H1 (cell line): ENCODE results near the gene ITGA5. TPM values are rescaled to one million over a fixed set of nuclear protein-coding genes. Genes with fewer than 3 reads are reported as not detected.

ENCODE experiments used
- CTCF ChIA-PET: fragments of 300-600 bp; sonication (Branson Sonifier 250); formaldehyde crosslinking; loops from one replicate; lab custom pipeline; 2021; ENCODE audit not compliant: partially characterized antibody; lab: Charles Lee
- POLR2A ChIA-PET: fragments of 300-600 bp; sonication (Branson Sonifier 250); formaldehyde crosslinking; loops from one replicate; lab custom pipeline; 2021; ENCODE audit warnings: inconsistent platforms; ENCODE audit not compliant: partially characterized antibody; lab: Charles Lee
- DNase-seq, 2 experiments: peaks; one replicate each; pipeline versions ENCODE4 v3.0.0 to v3.0.0-alpha.2; 2010 to 2022; ENCODE audit warnings: low spot score in 2 of 2, low read depth in 1 of 2, mixed read lengths in 1 of 2
- FAIRE-seq: peaks from 2 replicates; lab custom pipeline; 2011; peaks lifted over from hg19 to GRCh38; lab: Jason Lieb, UNC
- H2AFZ ChIP-seq: 2 replicates; pipeline ENCODE4 v1.8.1; 2012; ENCODE audit warnings: low read length, inconsistent platforms
- H2AK5ac ChIP-seq: 2 replicates; pipeline ENCODE4 v1.6.1; 2013; ENCODE audit warnings: low read depth, low read length
- H2BK120ac ChIP-seq: replicated peaks from 2 replicates; pipeline ENCODE3; 2013; ENCODE audit warnings: low read depth, low read length, inconsistent platforms
- H2BK12ac ChIP-seq: 2 replicates; pipeline ENCODE4 v1.6.1; 2013; ENCODE audit warnings: low read depth, low read length
- H2BK15ac ChIP-seq: 2 replicates; pipeline ENCODE4 v1.6.1; 2013; ENCODE audit warnings: low read length
- H2BK20ac ChIP-seq: 2 replicates; pipeline ENCODE4 v1.6.1; 2013; ENCODE audit warnings: low read length
- H2BK5ac ChIP-seq: 2 replicates; pipeline ENCODE4 v1.6.1; 2013; ENCODE audit warnings: low read depth, low read length
- H3K14ac ChIP-seq: 2 replicates; pipeline ENCODE4 v1.6.1; 2013; ENCODE audit warnings: inconsistent platforms; ENCODE audit not compliant: insufficient read length
- H3K18ac ChIP-seq: 2 replicates; pipeline ENCODE4 v1.6.1; 2013; ENCODE audit warnings: low read length; ENCODE audit errors: extremely low read depth
- H3K23ac ChIP-seq: 2 replicates; pipeline ENCODE4 v1.6.1; 2013; ENCODE audit warnings: inconsistent platforms; ENCODE audit not compliant: insufficient read length
- H3K23me2 ChIP-seq: 2 replicates; pipeline ENCODE4 v1.6.1; 2013; ENCODE audit warnings: low read depth, low read length
- H3K27ac ChIP-seq: 2 replicates; pipeline ENCODE4 v1.6.1; 2011; ENCODE audit warnings: low read depth, low read length, inconsistent platforms
- H3K27me3 ChIP-seq, 4 experiments: replicated peaks in 1 of 4; 1 replicate in 1 of 4; 2 replicates in 3 of 4; pipeline versions ENCODE4 v1.6.1 to v1.8.1; 2011 to 2013; ENCODE audit warnings: low read length in 3 of 4, mild to moderate bottlenecking in 3 of 4, inconsistent platforms in 2 of 4, mixed read lengths in 2 of 4, moderate library complexity in 1 of 4; ENCODE audit not compliant: control insufficient read depth in 3 of 4, insufficient read depth in 3 of 4; ENCODE audit errors: extremely low read depth in 1 of 4
- H3K36me3 ChIP-seq, 4 experiments: 2 replicates each; pipeline versions ENCODE4 v1.6.1 to v1.8.1; 2011 to 2013; ENCODE audit warnings: mild to moderate bottlenecking in 4 of 4, low read length in 3 of 4, moderate library complexity in 2 of 4, control low read depth in 1 of 4, inconsistent platforms in 1 of 4; ENCODE audit not compliant: insufficient read depth in 4 of 4, control insufficient read depth in 2 of 4
- H3K4ac ChIP-seq: replicated peaks from 2 replicates; pipeline ENCODE3; 2013; ENCODE audit warnings: low read length, low read depth, mixed read lengths, inconsistent platforms; ENCODE audit not compliant: insufficient read length
- H3K4me1 ChIP-seq, 4 experiments: replicated peaks in 1 of 4; 1 replicate in 1 of 4; 2 replicates in 3 of 4; pipeline versions ENCODE4 v1.6.1 to v1.8.1; 2011 to 2013; ENCODE audit warnings: low read length in 3 of 4, inconsistent platforms in 2 of 4, mixed read lengths in 1 of 4; ENCODE audit not compliant: insufficient read depth in 4 of 4, control insufficient read depth in 3 of 4
- H3K4me2 ChIP-seq, 2 experiments: 2 replicates each; pipeline versions ENCODE4 v1.6.1 to v1.8.1; 2011 to 2013; ENCODE audit warnings: low read depth in 2 of 2, low read length in 2 of 2, control low read depth in 1 of 2, inconsistent platforms in 1 of 2, mild to moderate bottlenecking in 1 of 2; ENCODE audit not compliant: insufficient read depth in 1 of 2
- H3K4me3 ChIP-seq, 4 experiments: fragments of 200-600, 300-600 bp in 1 of 4; sonication (generic), shearing (Covaris generic), sonication (Bioruptor Twin) in 1 of 4; 2 replicates each; pipeline versions ENCODE4 v1.5.1 to v1.8.1; 2011 to 2016; ENCODE audit warnings: low read length in 4 of 4, low read depth in 3 of 4, control low read depth in 2 of 4, inconsistent platforms in 2 of 4, mild to moderate bottlenecking in 2 of 4, mixed read lengths in 1 of 4, moderate library complexity in 1 of 4; ENCODE audit not compliant: insufficient read depth in 2 of 4; ENCODE audit errors: extremely low read depth in 1 of 4
- H3K56ac ChIP-seq: replicated peaks from 2 replicates; pipeline ENCODE3; 2013; ENCODE audit warnings: low read depth, mild to moderate bottlenecking, mixed read lengths, low read length, inconsistent platforms; ENCODE audit not compliant: insufficient read length
- H3K79me1 ChIP-seq: 2 replicates; pipeline ENCODE4 v1.6.1; 2013; ENCODE audit warnings: low read depth, low read length, control low read depth
- H3K79me2 ChIP-seq, 2 experiments: 2 replicates each; pipeline versions ENCODE4 v1.6.1 to v1.8.1; 2012 to 2013; ENCODE audit warnings: low read length in 2 of 2, mild to moderate bottlenecking in 2 of 2, inconsistent platforms in 1 of 2; ENCODE audit not compliant: insufficient read depth in 2 of 2, control insufficient read depth in 1 of 2
- H3K9ac ChIP-seq, 4 experiments: replicated peaks in 1 of 4; 1 replicate in 1 of 4; 2 replicates in 3 of 4; pipeline versions ENCODE4 v1.6.1 to v1.8.1; 2011 to 2013; ENCODE audit warnings: low read depth in 3 of 4, low read length in 3 of 4, control low read depth in 2 of 4, mild to moderate bottlenecking in 2 of 4, moderate library complexity in 2 of 4, inconsistent platforms in 1 of 4; ENCODE audit errors: extremely low read depth in 1 of 4
- H3K9me3 ChIP-seq, 2 experiments: 2 replicates each; pipeline versions ENCODE4 v1.6.1 to v1.8.1; 2012 to 2013; ENCODE audit warnings: mild to moderate bottlenecking in 2 of 2, moderate library complexity in 2 of 2, control low read depth in 1 of 2, inconsistent platforms in 1 of 2, low read depth in 1 of 2, low read length in 1 of 2, mixed read lengths in 1 of 2; ENCODE audit not compliant: insufficient read depth in 2 of 2
- H4K20me1 ChIP-seq, 2 experiments: replicated peaks in 1 of 2; 2 replicates each; pipeline versions ENCODE3 to v1.8.1; 2011 to 2013; ENCODE audit warnings: inconsistent platforms in 2 of 2, low read length in 2 of 2, mild to moderate bottlenecking in 1 of 2; ENCODE audit not compliant: insufficient read depth in 2 of 2, control insufficient read depth in 1 of 2
- H4K5ac ChIP-seq: 2 replicates; pipeline ENCODE4 v1.6.1; 2013; ENCODE audit warnings: low read length, low read depth, mixed read lengths, inconsistent platforms; ENCODE audit not compliant: insufficient read length
- H4K8ac ChIP-seq: 2 replicates; pipeline ENCODE4 v1.8.0; 2013; ENCODE audit warnings: mild to moderate bottlenecking, moderate library complexity, low read length, inconsistent platforms; ENCODE audit not compliant: insufficient read depth; ENCODE audit errors: extremely low read depth
- H4K91ac ChIP-seq: replicated peaks from 2 replicates; pipeline ENCODE3; 2013; ENCODE audit warnings: low read length, mixed read lengths, inconsistent platforms; ENCODE audit not compliant: insufficient read length
- BACH1 ChIP-seq: IDR thresholded peaks from 2 replicates; pipeline ENCODE4 v1.6.1; 2012; ENCODE audit warnings: low read length, improper control_type of control experiment
- CBX8 ChIP-seq: fragments of 300-800, 300-1000 bp; sonication (generic); IDR thresholded peaks from 2 replicates; pipeline ENCODE4 v1.7.1; 2016; ENCODE audit warnings: low read depth, low read length, borderline replicate concordance
- CTCF ChIP-seq, 3 experiments: IDR thresholded peaks; 1 replicate in 2 of 3; 2 replicates in 1 of 3; pipeline versions ENCODE4 v1.5.1 to v1.6.1; 2011; ENCODE audit warnings: low read length in 3 of 3, mild to moderate bottlenecking in 3 of 3, inconsistent platforms in 2 of 3, low read depth in 1 of 3, moderate library complexity in 1 of 3; ENCODE audit not compliant: insufficient read depth in 1 of 3; ENCODE audit errors: control extremely low read depth in 1 of 3
- HDAC6 ChIP-seq: IDR thresholded peaks from one replicate; pipeline ENCODE4 v1.7.1; 2012; ENCODE audit warnings: low read depth, mild to moderate bottlenecking, inconsistent platforms, low read length, moderate library complexity
- KDM1A ChIP-seq: fragments of 200-600, 300-600 bp; sonication (generic); IDR thresholded peaks from 2 replicates; pipeline ENCODE4 v1.7.1; 2016; ENCODE audit warnings: mild to moderate bottlenecking, low read length, borderline replicate concordance
- POU5F1 ChIP-seq: IDR thresholded peaks from 2 replicates; pipeline ENCODE4 v1.6.1; 2011; ENCODE audit warnings: low read depth, mild to moderate bottlenecking, low read length, moderate library complexity
- RBBP5 ChIP-seq: IDR thresholded peaks from 2 replicates; pipeline ENCODE4 v1.7.1; 2012; ENCODE audit warnings: low read depth, mild to moderate bottlenecking, inconsistent platforms, low read length, moderate library complexity, borderline replicate concordance
- RXRA ChIP-seq: IDR thresholded peaks from 2 replicates; pipeline ENCODE4 v1.6.1; 2011; ENCODE audit warnings: low read depth, mild to moderate bottlenecking, low read length, moderate library complexity; ENCODE audit not compliant: insufficient read depth
- SIX5 ChIP-seq: IDR thresholded peaks from 2 replicates; pipeline ENCODE4 v1.6.1; 2011; ENCODE audit warnings: mild to moderate bottlenecking, low read depth, low read length
- TBP ChIP-seq: IDR thresholded peaks from 2 replicates; pipeline ENCODE4 v1.6.1; 2011; ENCODE audit warnings: low read depth, low read length, improper control_type of control experiment
- TEAD4 ChIP-seq: IDR thresholded peaks from 2 replicates; pipeline ENCODE4 v1.6.1; 2012; ENCODE audit warnings: low read depth, low read length, inconsistent platforms, mixed read lengths
- YY1 ChIP-seq: IDR thresholded peaks from 2 replicates; pipeline ENCODE4 v1.6.1; 2011; ENCODE audit warnings: low read depth, mild to moderate bottlenecking, low read length
- WGBS, 2 experiments: shearing (Covaris generic) in 1 of 2; methylation state at CpG; one replicate each; pipeline versions ENCODE4 v1.1.6 to v1.1.7; 2013 to 2015; ENCODE audit warnings: low lambda C conversion rate in 2 of 2, mixed read lengths in 2 of 2, inconsistent platforms in 1 of 2, low coverage in 1 of 2, missing lambda C conversion rate in 1 of 2; ENCODE audit not compliant: insufficient replicate concordance in 2 of 2, insufficient coverage in 1 of 2, insufficient read length in 1 of 2; ENCODE audit errors: extremely low coverage in 1 of 2, missing lambda C conversion rate in 1 of 2; 5-methylcytosine and 5-hydroxymethylcytosine counted together
- polyA plus RNA-seq, 7 experiments: library from polyadenylated mRNA; depleted of rRNA in 3 of 7; stranded (reverse) in 5 of 7; unstranded in 2 of 7; fragments of >200 nt in 5 of 7; fragments of 200-250 nt in 2 of 7; gene quantifications; 1 replicate in 5 of 7; 2 replicates in 1 of 7; 4 replicates in 1 of 7; pipeline versions ENCODE4 v1.2.1 to v1.2.3, GENCODE V29; 2011 to 2013; ENCODE audit warnings: missing spikeins in 2 of 7, mixed read lengths in 2 of 7
- total RNA-seq: library from RNA; stranded (reverse); fragmentation: NEBNext Ultra II Directional; extraction: Animal tissue kit (Norgen Biotek cat#: 25700); gene quantifications from 2 replicates; pipeline ENCODE4 v1.2.1, GENCODE V29; 2021

Gene ITGA5
- total and polyA plus RNA-seq, 2 of the 8 experiments (the other 6 are each of a cell fraction or from before 2014, with no cell fraction given) = 11.6 to 19.4 TPM

- no peak overlapping the region for H2BK15ac ChIP-seq
- H4K5ac ChIP-seq = no peak overlapping the region
- H3K4me1 ChIP-seq = peaks cover 0 to 11% (median 7%) of the 10 kb centered on the region in 4 experiments; a peak in 5 of 7 replicates
- H4K91ac ChIP-seq = no peak overlapping the region
- H3K27me3 ChIP-seq = peaks cover 0 to 3% (median 1%) of the 10 kb centered on the region in 4 experiments; a peak in 2 of 7 replicates
- no peak for DNase-seq
- no peak overlapping the region for H3K27ac ChIP-seq
- no peaks in the 10 kb centered on the region for H3K79me2 ChIP-seq
- no peak overlapping the region for H2BK20ac ChIP-seq
- no peak overlapping the region for H3K23ac ChIP-seq
- H4K20me1 ChIP-seq = peaks cover 10 to 11% of the 10 kb centered on the region in 2 experiments
- no peak overlapping the region for H2AFZ ChIP-seq
- WGBS, 2 experiments = 89% methylated on average over 4 of the region's 4 CpGs; no CpG with 5 or more reads in 1 of the 2 experiments
- no peak overlapping the region for H2BK5ac ChIP-seq
- peaks cover 2% of the 10 kb centered on the region; the same call in 1 of the 2 replicates for H3K23me2 ChIP-seq
- H2AK5ac ChIP-seq = no peak overlapping the region
- no peak overlapping the region for H3K4me2 ChIP-seq
- H3K9ac ChIP-seq = no peak overlapping the region
- H3K36me3 ChIP-seq = peaks cover 2 to 12% (median 5%) of the 10 kb centered on the region in 4 experiments; a peak in 4 of 8 replicates
- H3K79me1 ChIP-seq = 0 out of 2 replicates have a peak, but pooled peaks cover 2% of the 10 kb centered on the region
- H3K14ac ChIP-seq = no peak overlapping the region
- ChIA-PET POLR2A (interaction anchor here (1.0 to 1.2 kb wide), 2 partner anchors 9 to 90 kb away, joined by 3 to 4 read pairs; no protein-coding TSS in a partner anchor), CTCF (interaction anchor here (0.5 to 9.7 kb wide), 4 partner anchors 15 to 160 kb away, joined by 3 to 110 read pairs (median 4); no protein-coding TSS in a partner anchor)
- H4K8ac ChIP-seq = no peak overlapping the region
- FAIRE-seq = no peak
- H2BK120ac ChIP-seq = no peak overlapping the region
- no peak overlapping the region for H3K4ac ChIP-seq
- no peaks in the 10 kb centered on the region for H3K9me3 ChIP-seq
- H2BK12ac ChIP-seq = no peak overlapping the region
- no peak overlapping the region for H3K4me3 ChIP-seq
- H3K18ac ChIP-seq = no peak overlapping the region
- H3K56ac ChIP-seq = no peak overlapping the region
- TF ChIP-seq BACH1 = no peak
- TF ChIP-seq RBBP5 = no peak
- no peak for TF ChIP-seq KDM1A
- TF ChIP-seq POU5F1 = no peak
- TF ChIP-seq SIX5 = no peak
- TF ChIP-seq TEAD4 = no peak
- no peak for TF ChIP-seq RXRA
- TF ChIP-seq CTCF (IDR thresholded peaks at IDR 0.05; ENCODE audit: control extremely low read depth in 1 of 3, insufficient read depth in 1 of 3, low read depth in 1 of 3, low read length in 3 of 3) = no peak
- no peak for TF ChIP-seq TBP
- TF ChIP-seq HDAC6 = no peak
- TF ChIP-seq YY1 = no peak
- no peak for TF ChIP-seq CBX8
These were observed 42.5 kb downstream of the ITGA5 start for GRCh38 chr12:54376596-54376995.
